EL (cell line): ENCODE measurements around the gene GNG7.
"Not testable (repeated sequence)": the region's sequence is repeated elsewhere in the genome, so short reads cannot be mapped to it uniquely, and the experiment has no call there.

Source experiments
- DNase-seq: peaks from one replicate; pipeline ENCODE4 v3.0.0-alpha.2; 2016

The GNG7 gene

DNA sequence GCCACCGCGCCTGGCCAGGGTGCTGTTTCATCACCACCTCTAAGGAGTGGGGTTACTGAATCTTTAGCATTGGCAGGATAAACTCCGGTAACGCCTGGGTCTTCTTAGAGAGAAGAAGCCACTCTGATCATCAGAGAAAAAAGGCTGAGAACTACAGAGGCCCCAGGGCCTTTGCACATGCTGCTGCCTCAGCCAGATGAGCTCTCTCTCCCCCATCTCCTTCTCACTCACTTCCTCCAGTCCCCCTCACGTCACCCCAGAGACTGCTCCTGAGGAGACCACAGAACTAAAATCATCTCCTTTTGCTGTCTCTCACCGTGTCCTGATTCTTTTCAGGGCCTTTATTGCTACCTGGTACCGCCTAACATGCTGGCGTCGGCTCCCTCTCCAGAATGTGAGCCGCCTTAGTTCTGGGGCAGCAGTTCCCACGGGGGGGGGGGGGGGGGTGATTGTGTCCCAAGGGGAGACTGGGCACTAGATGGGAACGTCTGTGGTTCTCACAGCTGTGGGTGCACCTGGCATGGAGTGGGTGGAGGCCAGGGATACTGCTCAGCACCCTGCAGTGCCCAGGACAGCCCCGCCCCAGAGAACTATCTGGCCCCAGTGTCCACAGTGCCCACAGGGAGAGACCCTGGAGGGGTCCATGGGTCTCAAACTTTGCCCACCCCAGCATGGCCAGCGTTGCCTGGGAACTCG is 23.8 kb upstream of the GNG7 start:
- DNase-seq = no peak

DNA sequence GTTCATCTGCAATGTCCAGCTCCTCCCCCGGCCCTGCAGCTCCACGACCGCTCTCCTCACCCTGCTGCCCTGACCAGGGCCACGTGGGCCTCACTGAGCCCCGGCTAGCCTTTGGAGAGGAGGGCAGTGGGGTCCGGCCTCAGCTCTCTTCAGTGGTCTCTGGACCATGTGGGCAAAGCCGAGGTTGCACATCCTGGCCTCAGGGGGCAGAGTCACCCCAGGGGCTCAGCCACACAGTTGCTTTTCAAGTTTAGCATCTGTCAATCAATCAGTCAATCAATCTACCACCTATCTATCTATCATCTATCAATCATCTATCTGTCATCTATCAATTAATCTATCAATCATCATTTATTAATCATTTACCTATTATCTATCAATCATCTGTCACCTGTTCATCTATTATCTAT is 21.7 kb upstream of the GNG7 start:
- DNase-seq = no peak

DNA sequence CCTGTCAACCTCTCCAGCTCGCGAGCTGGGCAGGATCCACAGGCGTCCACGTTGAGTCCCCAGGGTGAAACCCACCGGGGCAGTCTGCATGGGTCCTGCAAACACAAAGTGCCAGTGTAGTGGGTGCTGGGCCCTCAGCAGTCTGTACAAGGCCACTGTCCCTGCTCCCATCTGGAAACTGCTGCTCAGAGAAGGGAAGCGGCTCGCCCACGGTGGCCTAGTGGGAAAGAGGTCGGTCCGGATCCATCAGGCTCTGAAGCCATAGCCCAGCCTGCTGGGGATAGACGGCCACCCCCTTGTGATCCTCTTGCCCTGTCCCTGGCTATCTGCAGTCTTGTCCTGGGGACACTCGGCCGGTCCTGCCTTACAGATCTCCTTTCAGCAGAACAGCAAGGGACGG is 21.3 kb upstream of the GNG7 start:
- DNase-seq = no peak

DNA sequence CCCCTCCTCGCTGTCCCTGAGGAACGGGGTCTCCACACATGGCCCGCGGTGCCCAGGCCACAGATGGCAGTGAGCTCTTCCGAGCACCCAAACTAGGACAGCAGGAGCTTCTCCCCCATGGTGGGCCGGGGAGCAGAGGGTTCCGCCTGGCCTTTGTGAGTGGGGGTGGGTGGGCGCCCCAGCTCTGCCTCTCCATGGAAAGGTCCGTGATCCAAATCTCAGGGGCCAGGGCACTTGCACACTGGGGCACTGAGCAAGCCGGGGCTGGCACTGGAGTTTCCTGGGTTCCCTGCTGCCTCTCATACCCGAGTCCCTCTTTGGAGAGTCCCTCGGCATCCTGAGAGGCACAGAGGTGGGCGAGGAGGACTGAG is 20.8 kb upstream of the GNG7 start:
- DNase-seq = no peak

DNA sequence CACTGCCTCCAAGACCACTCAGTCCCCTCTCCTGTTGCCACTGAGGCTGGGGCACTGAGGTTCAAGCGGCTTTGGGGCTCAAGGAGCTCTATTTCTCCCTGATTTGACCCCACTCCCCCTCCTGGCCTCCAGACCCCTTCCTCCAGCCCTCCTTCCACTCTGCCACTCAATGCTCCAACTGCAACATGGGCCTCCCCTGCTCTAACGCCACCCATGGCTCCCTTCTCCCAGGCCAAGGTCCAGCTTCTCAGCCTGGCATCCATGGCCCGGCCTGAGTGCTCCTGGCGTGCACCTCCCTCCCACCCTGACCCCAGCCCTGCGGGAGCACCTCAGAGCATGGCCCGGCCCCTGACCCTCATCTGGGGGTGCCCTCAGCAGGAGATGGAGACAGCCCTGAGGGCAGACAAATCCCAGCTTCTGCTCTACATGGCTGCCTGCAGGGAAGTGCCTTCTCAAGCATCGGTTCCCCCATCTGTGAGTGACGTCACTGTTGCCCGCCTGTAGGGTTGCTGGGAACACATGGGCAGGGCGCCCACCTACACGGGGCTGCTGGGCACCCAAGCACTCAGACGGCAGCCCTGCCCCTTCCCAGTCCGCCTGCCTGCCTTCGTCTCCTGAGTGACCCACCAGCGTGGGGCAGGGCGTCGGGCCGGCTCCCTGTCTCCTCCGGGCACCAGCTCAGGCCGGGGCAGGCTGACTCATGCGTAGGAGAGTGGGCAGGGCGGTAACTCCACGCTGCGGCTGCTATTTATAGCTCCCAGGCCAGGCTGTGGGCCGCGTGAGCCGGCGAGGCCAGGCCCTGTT is 20.2 kb upstream of the GNG7 start:
- DNase-seq = peak; percentile 84

DNA sequence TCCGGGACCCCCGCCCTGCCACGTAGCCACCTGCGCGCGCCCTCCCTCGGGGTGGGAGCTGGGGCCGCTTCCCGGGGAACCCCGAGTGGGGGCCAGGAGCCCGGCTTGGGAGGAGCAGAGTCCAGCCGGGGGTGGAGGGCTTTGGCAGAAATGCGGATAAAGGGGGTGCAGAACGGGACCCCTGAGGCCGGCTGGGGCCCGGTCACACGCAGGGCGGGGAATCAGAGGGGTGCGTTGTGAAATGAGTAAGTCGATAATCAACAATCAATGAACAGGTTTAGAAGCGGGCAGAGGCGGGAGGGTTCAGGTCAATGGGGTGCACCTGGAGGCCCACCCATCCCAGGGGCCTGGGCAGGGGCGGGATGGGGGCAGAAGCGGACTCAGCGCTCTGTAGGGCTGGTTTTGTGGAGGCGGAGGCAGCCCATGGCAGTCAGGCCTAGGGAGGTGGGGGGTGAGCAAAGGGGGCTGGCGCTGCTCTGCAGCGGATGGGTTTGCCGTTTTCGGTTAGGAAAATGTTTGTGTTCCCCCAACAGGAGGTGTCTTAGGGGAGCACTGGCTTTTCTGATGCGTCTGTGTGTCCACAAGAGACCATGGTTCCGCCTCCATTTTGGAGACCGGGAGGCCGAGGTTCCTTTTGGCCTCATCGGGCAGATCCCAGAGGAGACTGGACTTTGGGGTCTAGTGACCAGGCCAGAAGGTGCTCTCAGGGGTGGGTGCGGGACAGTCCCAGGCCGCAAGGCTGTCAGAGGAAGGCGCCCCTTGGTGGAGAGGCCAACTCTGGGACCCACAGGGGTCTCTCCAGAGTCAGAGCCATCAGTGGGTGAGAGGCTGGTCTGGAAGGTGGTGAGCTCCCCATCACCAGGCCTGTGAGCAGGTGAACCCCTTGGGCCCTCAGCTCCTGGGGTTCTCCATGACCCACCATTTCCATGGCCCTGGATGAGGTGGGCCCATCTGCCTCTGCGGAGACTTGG is 19.4 kb upstream of the GNG7 start:
- DNase-seq = no peak

DNA sequence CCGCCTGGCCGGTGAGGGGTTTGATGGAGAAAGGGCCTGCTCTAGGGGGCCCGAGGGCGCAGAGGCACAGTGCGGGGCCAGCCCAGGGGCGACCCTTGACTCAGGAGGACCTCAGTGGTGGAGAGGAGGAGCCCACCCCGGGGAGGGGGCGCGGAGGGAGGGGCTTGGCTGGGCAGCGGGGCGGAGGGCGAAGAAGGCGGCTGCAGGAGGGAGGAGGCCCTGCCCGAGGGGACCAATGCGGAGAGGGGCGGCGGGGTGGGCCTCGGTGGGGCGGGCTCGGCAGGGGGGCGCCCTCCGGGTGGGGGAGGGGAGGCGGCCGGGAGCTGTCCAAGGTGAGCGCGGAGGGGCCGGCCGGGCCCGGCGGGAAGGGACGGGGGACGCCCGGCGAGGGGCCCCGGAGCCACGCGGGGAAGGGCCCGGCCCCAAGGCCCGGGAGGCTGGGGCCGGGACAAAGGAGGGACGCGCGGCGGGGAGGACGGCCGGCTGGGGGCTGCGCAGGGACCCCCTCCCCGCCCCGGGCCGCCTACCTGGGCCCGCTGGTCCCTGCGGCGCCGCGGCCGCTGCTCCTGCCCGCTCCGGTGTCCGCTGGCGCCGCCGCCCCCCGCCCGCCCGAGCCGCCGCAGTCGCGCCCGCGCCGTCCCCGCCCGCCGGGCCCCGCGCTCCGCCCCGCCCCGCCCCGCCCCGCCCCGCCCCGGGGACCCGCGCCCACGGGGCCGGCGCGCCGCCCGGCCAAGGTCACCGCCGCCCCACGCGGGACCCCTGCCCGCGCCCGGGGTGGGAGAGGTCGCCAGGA is 18.5 kb upstream of the GNG7 start, which contains the start of gene DIRAS1:
Gene DIRAS1 (minus strand): TSS at position 596 of the 793 bp plus-strand sequence. CDS start 3,566 bp downstream, outside the sequence.
- DNase-seq = no peak

DNA sequence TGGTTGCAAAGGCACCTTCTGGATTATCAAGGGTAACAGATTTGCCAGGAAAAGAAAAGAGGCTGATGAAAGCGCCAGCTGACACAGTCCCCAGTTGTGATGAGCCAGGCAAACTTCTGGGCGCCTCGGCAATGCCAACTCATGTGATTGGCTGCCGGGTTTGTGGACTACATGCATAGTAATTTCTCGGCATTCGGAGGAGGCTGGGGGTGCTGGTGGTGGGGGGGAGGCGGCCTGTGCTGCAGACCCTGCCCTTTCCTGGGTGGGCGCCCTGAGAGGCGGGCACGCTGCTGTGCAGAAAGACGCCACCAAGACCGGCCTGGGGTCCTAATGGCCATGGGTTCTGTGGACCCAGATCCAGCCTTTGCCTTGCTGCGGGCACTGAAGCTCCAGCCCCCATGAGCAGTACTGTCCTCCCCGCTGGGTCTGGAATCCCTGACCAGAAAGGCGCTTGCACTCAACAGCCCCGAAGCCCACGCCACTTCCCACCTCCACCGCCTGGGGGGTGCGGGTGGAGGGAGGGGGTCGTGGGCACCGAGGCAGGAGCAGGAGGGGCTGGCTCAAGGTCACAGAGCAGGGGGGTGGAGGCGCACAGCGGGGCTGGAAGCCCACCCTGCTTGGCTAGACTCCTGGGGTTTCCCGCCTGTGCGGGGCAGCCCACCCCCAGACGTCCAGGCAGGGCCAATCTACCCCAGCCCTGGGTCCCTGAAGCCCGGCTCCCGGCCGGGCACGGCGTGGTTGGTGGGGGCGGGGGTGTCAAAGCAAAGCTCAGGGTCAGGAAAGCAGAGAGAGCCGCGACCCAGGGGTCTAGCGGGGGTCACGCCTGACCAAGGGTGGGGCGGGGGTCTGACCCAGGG is 17.7 kb upstream of the GNG7 start:
- peak; percentile 25 for DNase-seq

DNA sequence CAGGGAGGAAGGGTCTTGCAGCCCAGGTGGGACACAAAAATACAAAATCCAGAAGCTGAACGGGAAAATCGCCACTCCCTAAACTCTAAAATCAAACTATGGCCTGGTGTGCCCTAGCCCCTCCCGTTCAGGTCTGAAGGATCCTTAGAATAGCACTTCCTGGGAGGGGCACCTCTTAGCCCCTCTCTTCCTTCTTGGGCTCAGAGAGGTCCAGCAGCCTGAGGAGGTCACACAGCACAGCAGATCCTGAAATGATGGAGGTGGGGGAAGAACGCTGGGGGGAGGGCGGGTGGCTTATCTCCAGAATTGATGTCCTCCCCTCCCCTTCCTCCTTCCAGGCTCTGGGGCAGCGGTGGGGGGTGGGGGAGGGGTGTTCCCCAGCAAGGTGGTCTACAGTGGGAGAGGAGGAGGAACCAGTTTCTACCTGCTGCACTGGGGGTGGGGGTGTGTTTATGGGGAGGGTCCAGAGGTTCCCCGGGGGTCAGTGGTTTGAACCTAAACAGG is 16.8 kb upstream of the GNG7 start:
- DNase-seq = no peak

DNA sequence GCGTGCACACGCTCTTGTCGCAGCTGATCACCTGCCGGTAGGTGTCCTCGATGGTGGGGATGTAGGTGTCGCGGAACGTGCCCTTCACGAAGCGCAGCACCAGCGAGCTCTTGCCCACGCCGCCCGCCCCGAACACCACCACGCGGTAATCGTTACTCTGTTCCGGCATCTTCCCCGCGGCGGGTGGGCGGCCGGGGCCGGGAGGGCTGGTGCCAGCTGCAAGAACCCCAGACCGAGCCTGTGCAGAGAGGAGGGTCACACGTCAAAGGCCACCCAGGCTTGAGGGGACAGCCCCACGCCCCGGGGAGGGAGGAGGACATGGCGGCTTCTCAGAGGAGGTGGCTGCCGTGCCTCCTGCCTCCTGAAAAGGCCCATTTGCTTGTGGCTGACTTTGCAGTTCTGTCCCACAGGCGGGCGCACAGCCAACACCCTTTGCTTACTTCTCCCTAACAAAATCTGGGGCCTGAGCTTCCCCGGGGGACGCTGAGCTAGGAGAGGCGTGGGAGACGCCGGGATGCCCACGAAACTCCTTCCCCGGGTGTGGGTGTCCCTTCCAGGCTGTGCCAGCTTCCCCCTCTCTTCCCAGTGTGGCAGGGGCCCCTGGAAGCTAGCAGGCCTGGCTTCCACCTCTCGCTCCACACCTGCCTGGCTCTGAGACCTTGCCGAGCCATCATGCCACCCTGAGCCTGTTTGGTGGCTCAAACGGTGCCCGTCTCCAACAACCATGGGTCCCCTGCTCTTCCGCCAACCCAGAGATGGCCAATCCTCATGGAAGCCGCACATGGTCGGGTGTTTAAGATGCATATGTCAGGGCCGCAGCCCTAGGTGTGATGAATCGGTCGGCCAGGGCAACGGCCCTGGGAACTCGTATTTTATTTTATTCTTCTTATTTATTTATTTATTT is 15.4 kb upstream of the GNG7 start:
- DNase-seq = no peak

DNA sequence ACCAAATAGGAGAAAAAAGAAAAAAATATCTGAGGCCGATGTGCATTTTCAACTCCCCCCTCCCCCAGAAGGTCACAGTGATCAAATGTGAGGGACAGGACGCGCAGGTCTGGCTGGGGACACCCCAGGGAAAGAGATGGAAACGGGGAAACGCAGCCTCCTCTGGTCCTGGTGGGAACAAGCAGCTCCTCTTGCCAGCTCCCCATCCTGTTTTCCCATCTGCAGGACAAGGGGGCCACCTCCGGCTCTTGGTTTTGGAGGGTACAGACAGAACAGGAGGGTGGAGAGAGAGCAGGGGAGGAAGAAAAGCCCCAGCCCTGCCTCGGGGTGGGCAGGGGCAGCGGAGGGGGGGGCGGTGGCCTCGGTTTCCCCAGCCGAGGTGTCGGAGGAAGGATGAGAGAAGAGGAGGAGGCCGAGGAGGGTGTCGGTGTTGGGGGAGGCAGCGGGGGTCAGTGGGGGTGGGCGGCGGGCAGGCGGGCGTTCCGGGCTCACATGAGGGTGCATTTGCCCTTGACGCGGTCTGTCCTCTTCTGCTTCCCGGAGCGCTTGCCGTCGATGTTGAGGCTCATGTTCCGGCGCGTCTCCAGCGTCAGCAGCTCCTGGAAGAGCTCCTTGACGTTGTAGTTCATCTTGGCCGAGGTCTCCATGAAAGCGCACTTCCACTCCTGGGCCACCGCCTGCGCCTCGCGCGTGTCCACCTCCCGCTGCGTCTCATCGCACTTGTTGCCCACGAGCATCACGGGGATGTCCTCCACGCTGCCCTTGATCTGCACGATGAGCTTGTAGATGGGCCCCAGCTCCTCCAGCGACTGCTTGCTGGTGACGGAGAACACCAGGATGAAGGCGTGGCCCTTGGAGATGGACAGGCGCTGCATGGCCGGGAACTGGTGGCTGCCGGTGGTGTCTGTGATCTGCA is 14.5 kb upstream of the GNG7 start:
- DNase-seq = no peak

DNA sequence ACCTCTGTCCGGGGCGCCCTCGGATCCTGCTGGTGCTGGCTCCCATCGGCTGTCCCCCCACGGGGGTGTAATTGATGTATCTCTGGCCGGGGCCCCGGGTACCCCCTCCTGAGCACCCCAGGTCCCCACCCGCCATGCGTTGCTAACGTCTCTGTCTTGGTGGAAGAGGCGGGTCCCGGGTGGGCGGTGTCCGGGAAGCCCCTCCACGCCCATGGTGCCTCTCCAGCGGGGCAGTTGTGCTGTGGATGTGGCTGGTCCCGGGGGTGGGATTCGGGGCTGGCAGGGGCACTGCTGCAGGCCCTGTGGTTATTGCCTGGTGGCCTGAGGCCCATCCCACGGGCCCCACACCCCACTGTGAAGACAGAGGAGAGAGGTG is 13.8 kb upstream of the GNG7 start:
- no peak for DNase-seq

DNA sequence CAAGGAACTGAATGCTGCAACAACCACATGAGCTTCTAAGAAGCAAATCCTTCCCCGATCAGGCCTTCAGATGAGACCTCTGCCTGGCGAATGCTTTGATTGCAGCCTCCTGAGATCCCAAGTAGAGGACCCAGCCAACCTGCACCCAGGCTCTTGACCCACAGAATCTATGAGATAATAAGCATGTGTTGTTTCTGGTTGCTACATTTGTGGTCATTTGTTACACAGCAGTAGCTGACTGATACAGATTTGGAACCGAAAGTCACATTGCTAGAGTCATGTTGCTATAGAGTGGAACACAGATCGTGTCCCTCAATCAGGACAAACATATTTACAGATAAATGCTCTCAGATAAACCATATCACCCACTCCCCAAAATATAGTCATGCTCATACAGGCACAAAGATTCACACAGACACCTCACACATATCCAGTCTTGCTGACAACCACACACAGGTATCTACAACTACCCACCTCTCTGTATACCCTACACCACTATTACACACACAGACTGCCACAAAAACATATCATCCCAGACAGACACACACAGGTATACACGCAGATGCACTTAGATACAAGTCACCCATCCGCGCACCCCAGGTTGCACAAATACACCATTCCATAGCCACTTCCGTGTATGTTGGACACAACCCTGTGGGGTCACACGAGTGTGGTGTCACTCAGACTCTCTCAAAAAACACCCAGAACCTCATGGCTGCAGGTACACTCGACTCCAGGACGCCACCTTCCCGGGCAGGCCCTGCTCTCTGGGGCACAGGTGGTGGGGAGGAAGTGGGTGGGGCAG is 13.2 kb upstream of the GNG7 start:
- no peak for DNase-seq

DNA sequence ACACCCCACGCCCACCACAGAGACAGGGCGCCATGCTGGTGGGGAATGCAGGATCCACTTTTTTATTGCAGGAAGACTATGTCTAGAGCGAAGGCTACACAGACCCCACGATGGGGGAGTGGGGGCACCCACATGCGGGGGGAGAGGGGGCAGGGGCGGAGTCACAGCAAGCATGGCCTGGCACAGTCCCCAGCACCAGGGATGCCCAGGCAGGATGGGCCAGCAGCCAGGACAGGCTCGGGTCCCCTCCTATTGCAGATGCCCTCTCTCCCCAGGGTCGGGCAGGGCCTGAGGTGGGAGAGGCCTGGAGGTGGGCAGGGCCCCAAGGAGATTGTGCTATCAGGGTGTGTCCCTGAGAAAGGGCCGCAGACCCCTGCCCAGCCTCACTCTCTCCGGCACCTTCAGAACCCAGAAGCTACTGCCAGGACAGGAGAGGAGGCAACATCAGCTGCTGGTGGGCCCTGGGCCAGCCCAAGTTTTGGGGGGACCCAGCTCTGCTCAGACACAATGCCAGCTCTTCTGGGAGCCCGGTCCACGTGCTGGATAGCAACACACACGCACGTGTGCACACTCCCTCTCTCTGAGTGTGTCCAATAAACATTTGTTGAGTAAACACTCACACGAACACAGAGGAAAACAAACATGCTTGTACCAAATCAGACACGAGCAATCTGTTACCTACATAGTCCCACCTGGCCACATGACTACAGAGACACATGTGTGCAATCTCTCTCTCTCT is 12.2 kb upstream of the GNG7 start:
- DNase-seq = no peak

DNA sequence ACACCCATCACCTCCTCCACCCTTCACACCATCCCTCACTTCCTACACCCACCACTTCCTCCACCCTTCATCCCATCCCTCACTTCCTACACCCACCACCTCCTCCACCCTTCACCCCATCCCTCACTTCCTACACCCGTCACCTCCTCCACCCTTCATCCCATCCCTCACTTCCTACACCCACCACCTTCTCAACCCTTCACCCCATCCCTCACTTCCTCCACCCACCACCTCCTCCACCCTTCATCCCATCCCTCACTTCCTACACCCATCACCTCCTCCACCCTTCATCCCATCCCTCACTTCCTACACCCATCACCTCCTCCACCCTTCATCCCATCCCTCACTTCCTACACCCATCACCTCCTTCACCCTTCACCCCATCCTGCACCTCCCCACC is 11.6 kb upstream of the GNG7 start:
- not testable (repeated sequence) for DNase-seq

DNA sequence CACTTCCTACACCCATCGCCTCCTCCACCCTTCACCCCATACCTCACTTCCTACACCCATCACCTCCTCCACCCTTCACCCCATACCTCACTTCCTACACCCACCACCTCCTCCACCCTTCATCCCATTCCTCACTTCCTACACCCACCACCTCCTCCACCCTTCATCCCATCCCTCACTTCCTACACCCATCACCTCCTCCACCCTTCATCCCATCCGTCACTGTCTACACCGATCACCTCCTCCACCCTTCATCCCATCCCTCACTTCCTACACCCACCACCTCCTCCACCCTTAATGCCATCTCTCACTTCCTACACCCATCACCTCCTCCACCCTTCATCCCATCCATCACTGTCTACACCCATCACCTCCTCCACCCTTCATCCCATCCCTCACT is 10.7 kb upstream of the GNG7 start:
- DNase-seq = not testable (repeated sequence)

DNA sequence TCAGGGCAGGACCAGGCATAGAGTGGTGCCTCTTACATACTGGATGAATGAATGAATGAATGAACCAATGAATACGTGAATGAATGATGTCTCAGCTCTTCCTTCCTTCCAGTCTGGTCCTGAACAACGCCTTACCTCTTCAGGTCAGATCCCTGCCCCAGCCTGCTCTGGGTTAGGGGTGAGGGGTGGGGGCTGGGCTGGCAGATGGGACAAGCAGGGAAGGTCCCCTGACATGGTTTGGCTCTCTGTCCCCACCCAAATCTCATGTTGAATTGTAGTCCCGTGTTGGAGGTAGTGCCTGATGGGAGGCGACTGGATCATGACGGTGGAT is 9.3 kb upstream of the GNG7 start:
- no peak for DNase-seq
